ENCODE data around the gene SPON1.

DNA sequence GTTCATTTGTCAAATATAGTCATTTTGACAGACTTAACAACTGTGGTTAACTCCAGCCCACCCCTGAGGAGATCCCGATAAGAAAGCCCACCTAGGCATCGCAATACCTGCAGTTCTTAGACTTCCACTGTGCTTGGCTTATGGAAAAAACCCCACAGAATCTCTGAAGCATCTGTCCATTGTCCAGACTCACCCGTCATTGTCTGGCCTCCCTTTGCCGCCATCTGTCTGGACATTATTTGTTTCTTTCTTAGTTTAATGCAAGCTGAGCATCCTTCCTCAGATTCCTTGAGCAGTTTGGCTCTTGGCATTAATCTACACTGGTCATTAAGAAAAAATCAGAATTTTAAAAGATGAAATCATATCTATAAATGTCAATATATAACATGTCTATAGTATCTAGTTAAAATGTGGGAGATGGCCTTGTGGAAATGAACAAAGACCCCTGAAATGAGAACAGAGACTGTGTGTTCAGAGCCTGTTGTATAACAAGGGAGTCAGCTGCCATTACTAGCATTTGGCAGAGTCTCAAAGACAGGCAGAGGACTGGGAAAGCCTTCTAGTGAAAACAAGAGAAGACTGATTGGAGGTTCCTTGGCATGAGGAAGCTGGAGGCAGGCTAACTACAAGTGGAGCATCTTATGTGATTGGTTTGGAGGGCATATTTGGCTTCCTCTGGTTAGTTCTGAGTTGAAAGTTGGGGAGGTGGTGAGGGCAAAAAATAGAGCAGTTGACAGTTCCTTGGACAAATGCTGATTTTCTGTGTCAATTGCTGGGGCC is 80.4 kb downstream of the SPON1 start:
- TF ChIP-seq EZH2phosphoT487 (IDR thresholded peaks at IDR 0.05; ENCODE audit: insufficient read depth, low read depth) = no peak
- TF ChIP-seq EZH2 (IDR thresholded peaks at IDR 0.05; ENCODE audit: insufficient read depth, poor library complexity, severe bottlenecking) = no peak

Measured in GM23248 (cell line).